K562 (cell line): ENCODE results near the gene ZFP69. TPM values are rescaled to one million over a fixed set of nuclear protein-coding genes. Genes with fewer than 3 reads are reported as not detected.

Source experiments
- ATAC-seq: fragments of 200-7000 bp; cut with Tn5 transposase; 3 replicates; pipeline ENCODE4 v1.9.1; 2020; ENCODE audit warnings: moderate library complexity
- BruUV-seq: library from RNA; stranded (reverse); fragments of 400-500 nt; replicated peaks from 2 replicates; lab custom pipeline; 2021; lab: Mats Ljungman, UMichigan
- CTCF ChIA-PET: fragments of 300-600 bp; formaldehyde crosslinking; extraction: SDS; loops from one replicate; lab custom pipeline; 2021; ENCODE audit warnings: low intra/inter-chr PET ratio; lab: Yijun Ruan, JAX
- POLR2A ChIA-PET: fragments of 300-600, 350-650 bp; sonication (Branson Sonifier 250); formaldehyde crosslinking; extraction: SDS; loops from one replicate; lab custom pipeline; 2021; ENCODE audit warnings: antibody characterized with exemption, inconsistent platforms; lab: Yijun Ruan, JAX
- DNase-seq, 4 experiments: peaks; one replicate each; pipeline versions ENCODE4 v3.0.0 to v3.0.0-alpha.2; 2011 to 2018; ENCODE audit warnings: low spot score in 3 of 4, mixed read lengths in 3 of 4; ENCODE audit errors: extremely low read depth in 1 of 4
- FAIRE-seq: peaks from 2 replicates; lab custom pipeline; 2011; peaks lifted over from hg19 to GRCh38; lab: Jason Lieb, UNC
- H2AFZ ChIP-seq: 2 replicates; pipeline ENCODE4 v1.6.0; 2011; ENCODE audit warnings: low read depth, low read length, control low read depth, inconsistent platforms
- H3K27ac ChIP-seq: fragments of 200-600 bp; 3 replicates; pipeline ENCODE4 v1.8.0; 2011; ENCODE audit warnings: low read depth, mild to moderate bottlenecking, control low read depth, inconsistent platforms, low read length, moderate library complexity, mixed read lengths; ENCODE audit errors: extremely low read depth
- H3K27me3 ChIP-seq, 2 experiments: fragments of 300-600 bp in 1 of 2; 2 replicates in 1 of 2; 3 replicates in 1 of 2; pipeline versions ENCODE4 v1.6.0 to v1.8.0; 2011; ENCODE audit warnings: inconsistent platforms in 2 of 2, low read length in 2 of 2, mild to moderate bottlenecking in 1 of 2, mixed read lengths in 1 of 2, moderate library complexity in 1 of 2; ENCODE audit not compliant: control insufficient read depth in 2 of 2, insufficient read depth in 2 of 2
- H3K36me3 ChIP-seq: fragments of 300-600 bp; 3 replicates; pipeline ENCODE4 v1.8.0; 2011; ENCODE audit warnings: mild to moderate bottlenecking, low read length, inconsistent platforms; ENCODE audit not compliant: control insufficient read depth, insufficient read depth
- H3K4me1 ChIP-seq, 2 experiments: fragments of 200-600 bp in 1 of 2; replicated peaks in 1 of 2; 2 replicates in 1 of 2; 3 replicates in 1 of 2; pipeline versions ENCODE4 v1.5.1 to v1.8.0; 2011; ENCODE audit warnings: inconsistent platforms in 2 of 2, low read length in 2 of 2, mild to moderate bottlenecking in 1 of 2, mixed read lengths in 1 of 2, moderate library complexity in 1 of 2; ENCODE audit not compliant: control insufficient read depth in 2 of 2, insufficient read depth in 2 of 2
- H3K4me2 ChIP-seq: 2 replicates; pipeline ENCODE4 v1.6.1; 2011; ENCODE audit warnings: low read length, control low read depth, inconsistent platforms, mixed read lengths; ENCODE audit not compliant: insufficient read depth
- H3K4me3 ChIP-seq: fragments of 200-600 bp; sonication (generic), shearing (Covaris generic); 2 replicates; pipeline ENCODE4 v1.5.1; 2016; ENCODE audit warnings: control low read depth, inconsistent platforms
- H3K79me2 ChIP-seq: fragments of 200-600 bp; 3 replicates; pipeline ENCODE4 v1.8.0; 2011; ENCODE audit warnings: low read length, inconsistent platforms; ENCODE audit not compliant: control insufficient read depth, insufficient read depth
- H3K9ac ChIP-seq, 2 experiments: 2 replicates each; pipeline versions ENCODE4 v1.6.0 to v1.6.1; 2011; ENCODE audit warnings: low read depth in 2 of 2, low read length in 2 of 2, control low read depth in 1 of 2, inconsistent platforms in 1 of 2, mild to moderate bottlenecking in 1 of 2, mixed read lengths in 1 of 2; ENCODE audit not compliant: insufficient read depth in 1 of 2
- H3K9me1 ChIP-seq: one replicate; pipeline ENCODE4 v1.6.0; 2011; ENCODE audit warnings: inconsistent platforms, mild to moderate bottlenecking, low read length, moderate library complexity; ENCODE audit not compliant: control insufficient read depth, insufficient read depth
- H3K9me3 ChIP-seq: replicated peaks from 2 replicates; pipeline ENCODE4 v1.5.1; 2011; ENCODE audit warnings: low read depth, low read length, inconsistent platforms; ENCODE audit not compliant: control insufficient read depth, insufficient read depth
- H4K20me1 ChIP-seq: replicated peaks from 2 replicates; pipeline ENCODE4 v1.6.1; 2011; ENCODE audit warnings: low read length, inconsistent platforms, mixed read lengths; ENCODE audit not compliant: control insufficient read depth, insufficient read depth
- AFF1 ChIP-seq, 2 experiments: fragments of 450-650 bp; IDR thresholded peaks; 2 replicates each; pipeline ENCODE4 v1.6.1; 2018; ENCODE audit warnings: mild to moderate bottlenecking in 2 of 2, low read depth in 1 of 2; ENCODE audit not compliant: partially characterized antibody in 2 of 2
- E2F6 ChIP-seq, 2 experiments: IDR thresholded peaks; 2 replicates each; pipeline ENCODE4 v1.6.1; 2011; ENCODE audit warnings: borderline replicate concordance in 1 of 2, control low read depth in 1 of 2, low read depth in 1 of 2, low read length in 1 of 2, mild to moderate bottlenecking in 1 of 2, mixed read lengths in 1 of 2, moderate library complexity in 1 of 2; ENCODE audit not compliant: insufficient read depth in 1 of 2, insufficient read length in 1 of 2, poor library complexity in 1 of 2, severe bottlenecking in 1 of 2; ENCODE audit errors: extremely low read depth in 1 of 2
- IRF2 ChIP-seq: sonication (generic); formaldehyde crosslinking; IDR thresholded peaks from 2 replicates; pipeline ENCODE4 v1.8.1; 2022; ENCODE audit warnings: mild to moderate bottlenecking, missing genetic modification reagents
- NRF1 ChIP-seq, 2 experiments: fragments of 450-650 bp; IDR thresholded peaks in 1 of 2; conservative IDR thresholded peaks in 1 of 2; 2 replicates each; pipeline ENCODE4 v1.6.1; 2014; ENCODE audit warnings: mild to moderate bottlenecking in 2 of 2
- SAP30 ChIP-seq: fragments of 200-600 bp; sonication (generic); IDR thresholded peaks from 2 replicates; pipeline ENCODE4 v1.6.1; 2012; ENCODE audit warnings: borderline replicate concordance, low read depth, mild to moderate bottlenecking, moderate library complexity, low read length, control low read depth, inconsistent platforms; ENCODE audit not compliant: insufficient read depth, poor library complexity, severe bottlenecking
- SMAD2 ChIP-seq: fragments of 150-350 bp; IDR thresholded peaks from 2 replicates; pipeline ENCODE4 v1.6.1; 2014; ENCODE audit warnings: low read depth, mild to moderate bottlenecking, low read length
- SREBF1 ChIP-seq: fragments of 150-350 bp; IDR thresholded peaks from 2 replicates; pipeline ENCODE4 v1.6.1; 2014; ENCODE audit warnings: antibody characterized with exemption, low read depth, low read length, borderline replicate concordance
- ZFX ChIP-seq: sonication (generic); formaldehyde crosslinking; IDR thresholded peaks from 2 replicates; pipeline ENCODE4 v1.8.0; 2022; ENCODE audit warnings: mild to moderate bottlenecking, missing genetic modification reagents, moderate library complexity
- WGBS: fragments of 100-300 bp; shearing (Covaris generic); methylation state at CpG from one replicate; pipeline ENCODE4 v1.1.6; 2016; ENCODE audit warnings: low coverage, mixed read lengths; ENCODE audit not compliant: insufficient coverage; ENCODE audit errors: missing lambda C conversion rate; 5-methylcytosine and 5-hydroxymethylcytosine counted together
- in situ Hi-C: fragments of 300-500 bp; cut with MboI; formaldehyde crosslinking; loops from 4 replicates; pipeline ENCODE4 v1.15.0; 2018; ENCODE audit warnings: inconsistent platforms, mixed read lengths
- intact Hi-C: fragments of 100-400 bp; cut with micrococcal nuclease; formaldehyde crosslinking; loops from 2 replicates; pipeline ENCODE4 v1.14.2; 2022
- polyA plus RNA-seq, 8 experiments: library from polyadenylated mRNA; depleted of rRNA in 4 of 8; stranded (reverse) in 5 of 8; unstranded in 3 of 8; fragments of >200 nt; fragmentation: Nextera tagmentation in 2 of 8; fragmentation: Illumina TruSeq in 1 of 8; extraction: Ambion mirVana in 2 of 8; extraction: Trizol in 1 of 8; gene quantifications; 2 replicates each; pipeline versions ENCODE4 v1.2.1 to v1.2.3, GENCODE V29; 2011 to 2014; ENCODE audit warnings: inconsistent platforms in 1 of 8, missing spikeins in 1 of 8
- total RNA-seq, 7 experiments: library from RNA; depleted of rRNA in 6 of 7; stranded (reverse); fragments of >200 nt in 6 of 7; fragmentation: Illumina TruSeq in 2 of 7; extraction: Trizol in 2 of 7; gene quantifications; 2 replicates each; pipeline versions ENCODE4 v1.2.1 to v1.2.3, GENCODE V29; 2011 to 2021; ENCODE audit warnings: low replicate concordance in 1 of 7
- TF ChIP-seq, protein P1 (sequence below): fragments of 250-450 bp; sonication (Bioruptor Pico); IDR thresholded peaks from 2 replicates; pipeline ENCODE4 v1.8.0; 2022; ENCODE audit warnings: inconsistent platforms
- TF ChIP-seq, protein P2 (sequence below): fragments of 250-450 bp; sonication (Bioruptor Pico); IDR thresholded peaks from 2 replicates; pipeline ENCODE4 v1.8.0; 2021; ENCODE audit warnings: borderline replicate concordance, mild to moderate bottlenecking, moderate library complexity; ENCODE audit not compliant: poor library complexity, severe bottlenecking

ZFP69 gene
- total and polyA plus RNA-seq, 9 of the 15 experiments (the other 6 are each of a cell fraction or from before 2014, with no cell fraction given): 2.0 to 8.4 (median 5.7) TPM

GRCh38 chr1:40508375-40509341 is 31.6 kb downstream of the ZFP69 start, which contains the start of gene EXO5:
Gene EXO5, plus strand, starts transcription at chr1:40508767. Its CDS starts 5,778 bp downstream, at chr1:40514545.
- Histone ChIP-seq H3K79me2 (no peaks in the 10 kb centered on the region), H2AFZ (peak within 1 kb of the TSS; percentile 88), H3K4me1 (peaks cover 0 to 9% of the 10 kb centered on the region in 2 experiments; a peak in 2 of 5 replicates), H3K9me1 (no peaks in the 10 kb centered on the region), H3K27me3 (peaks cover 0 to 13% of the 10 kb centered on the region in 2 experiments; a peak in 2 of 5 replicates), H4K20me1 (no peaks in the 10 kb centered on the region), H3K4me3 (peak within 1 kb of the TSS; percentile 39), H3K9me3 (peaks cover 8% of the 10 kb centered on the region; the same call in 1 of the 2 replicates), H3K4me2 (peak within 1 kb of the TSS; percentile 70), H3K9ac (peak within 1 kb of the TSS; percentile 62 to 81), H3K27ac (peak within 1 kb of the TSS; percentile 32; the same call in 1 of the 3 replicates), H3K36me3 (no peaks in the 10 kb centered on the region)
- in situ Hi-C loops (no loop called here), intact Hi-C loops (no loop called here)
- ChIA-PET POLR2A (interaction anchor here (0.6 to 1.5 kb wide), 6 partner anchors 11 to 160 kb away, joined by 3 to 4 read pairs (median 3); partner anchors contain the start of gene ZNF684), CTCF (no interaction called here)
- ATAC-seq (peak; percentile 99), FAIRE-seq (no peak), DNase-seq (peak; percentile 46 to 68 (median 50))
- TSS peak; percentile 75 for BruUV-seq
- WGBS: 36% methylated on average over 65 of the region's 76 CpGs
- TF ChIP-seq SAP30: no peak
- TF ChIP-seq, protein P1, sequence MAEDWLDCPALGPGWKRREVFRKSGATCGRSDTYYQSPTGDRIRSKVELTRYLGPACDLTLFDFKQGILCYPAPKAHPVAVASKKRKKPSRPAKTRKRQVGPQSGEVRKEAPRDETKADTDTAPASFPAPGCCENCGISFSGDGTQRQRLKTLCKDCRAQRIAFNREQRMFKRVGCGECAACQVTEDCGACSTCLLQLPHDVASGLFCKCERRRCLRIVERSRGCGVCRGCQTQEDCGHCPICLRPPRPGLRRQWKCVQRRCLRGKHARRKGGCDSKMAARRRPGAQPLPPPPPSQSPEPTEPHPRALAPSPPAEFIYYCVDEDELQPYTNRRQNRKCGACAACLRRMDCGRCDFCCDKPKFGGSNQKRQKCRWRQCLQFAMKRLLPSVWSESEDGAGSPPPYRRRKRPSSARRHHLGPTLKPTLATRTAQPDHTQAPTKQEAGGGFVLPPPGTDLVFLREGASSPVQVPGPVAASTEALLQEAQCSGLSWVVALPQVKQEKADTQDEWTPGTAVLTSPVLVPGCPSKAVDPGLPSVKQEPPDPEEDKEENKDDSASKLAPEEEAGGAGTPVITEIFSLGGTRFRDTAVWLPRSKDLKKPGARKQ: peak; percentile 32; the same call in 1 of the 2 replicates
- no peak for TF ChIP-seq SREBF1
- 0 out of 2 replicates have a peak, but pooled peaks have one; percentile 37 for TF ChIP-seq IRF2
- peak; percentile 66 to 67 for TF ChIP-seq E2F6 (IDR thresholded peaks at IDR 0.05; ENCODE audit: borderline replicate concordance in 1 of 2, extremely low read depth in 1 of 2, insufficient read depth in 1 of 2, insufficient read length in 1 of 2, low read depth in 1 of 2, low read length in 1 of 2, poor library complexity in 1 of 2, severe bottlenecking in 1 of 2)
- TF ChIP-seq, protein P2, sequence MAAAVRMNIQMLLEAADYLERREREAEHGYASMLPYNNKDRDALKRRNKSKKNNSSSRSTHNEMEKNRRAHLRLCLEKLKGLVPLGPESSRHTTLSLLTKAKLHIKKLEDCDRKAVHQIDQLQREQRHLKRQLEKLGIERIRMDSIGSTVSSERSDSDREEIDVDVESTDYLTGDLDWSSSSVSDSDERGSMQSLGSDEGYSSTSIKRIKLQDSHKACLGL: no peak
- TF ChIP-seq SMAD2: no peak
- TF ChIP-seq AFF1 (IDR thresholded peaks at IDR 0.05; ENCODE audit: low read depth in 1 of 2, partially characterized antibody in 2 of 2): peak in 1 of 2 experiments; percentile 89
- TF ChIP-seq NRF1 (conservative IDR thresholded peaks at IDR 0.05 in 1 of 2, IDR thresholded peaks at IDR 0.05 in 1 of 2): peak; percentile 49 to 55; a peak in 3 of 4 replicates
- TF ChIP-seq ZFX: peak; percentile 57
